Epidermal melanocyte (primary cell): ENCODE data around the gene SORCS2.
"Not testable (repeated sequence)": the region's sequence is repeated elsewhere in the genome, so short reads cannot be mapped to it uniquely, and the experiment has no call there.

Experiments
- DNase-seq: peaks from one replicate; pipeline ENCODE4 v3.0.0; 2011; ENCODE audit warnings: low spot score; ENCODE audit not compliant: insufficient read length

Gene SORCS2

GRCh38 chr4:7602166-7602565 lies 409.8 kb downstream of the SORCS2 start:
- not testable (repeated sequence) for DNase-seq

- DNase-seq = no peak
Observed at GRCh38 chr4:7607156-7607910, 415.0 kb downstream of the SORCS2 start.

GRCh38 chr4:7608046-7608445 lies 415.7 kb downstream of the SORCS2 start:
- no peak for DNase-seq

- no peak for DNase-seq
Observed at GRCh38 chr4:7609316-7609715, 417.0 kb downstream of the SORCS2 start.

GRCh38 chr4:7610022-7610670 lies 417.8 kb downstream of the SORCS2 start:
- no peak for DNase-seq

- no peak for DNase-seq
Observed at GRCh38 chr4:7610841-7611240, 418.5 kb downstream of the SORCS2 start.

- no peak for DNase-seq
Observed at GRCh38 chr4:7612311-7612897, 420.1 kb downstream of the SORCS2 start.

GRCh38 chr4:7614350-7614949 lies 422.1 kb downstream of the SORCS2 start:
- no peak for DNase-seq

- no peak for DNase-seq
Observed at GRCh38 chr4:7616193-7616592, 423.9 kb downstream of the SORCS2 start.

- no peak for DNase-seq
Observed at GRCh38 chr4:7618361-7618760, 426.0 kb downstream of the SORCS2 start.

- DNase-seq = no peak
Observed at GRCh38 chr4:7620086-7620813, 427.9 kb downstream of the SORCS2 start.

GRCh38 chr4:7620814-7621176 lies 428.5 kb downstream of the SORCS2 start:
- no peak for DNase-seq

GRCh38 chr4:7621252-7622035 lies 429.1 kb downstream of the SORCS2 start:
- no peak for DNase-seq

- DNase-seq = no peak
Observed at GRCh38 chr4:7622371-7622770, 430.0 kb downstream of the SORCS2 start.

GRCh38 chr4:7623468-7623867 lies 431.1 kb downstream of the SORCS2 start:
- no peak for DNase-seq

GRCh38 chr4:7624396-7624980 lies 432.1 kb downstream of the SORCS2 start:
- DNase-seq = no peak

- DNase-seq = no peak
Observed at GRCh38 chr4:7625071-7625470, 432.7 kb downstream of the SORCS2 start.

- no peak for DNase-seq
Observed at GRCh38 chr4:7626531-7626930, 434.2 kb downstream of the SORCS2 start.

- no peak for DNase-seq
Observed at GRCh38 chr4:7627251-7628250, 435.2 kb downstream of the SORCS2 start.
